ENCODE measurements around the gene DNAI1.
"Not testable (repeated sequence)": the region's sequence is repeated elsewhere in the genome, so short reads cannot be mapped to it uniquely, and the experiment has no call there.

Gene DNAI1

DNA sequence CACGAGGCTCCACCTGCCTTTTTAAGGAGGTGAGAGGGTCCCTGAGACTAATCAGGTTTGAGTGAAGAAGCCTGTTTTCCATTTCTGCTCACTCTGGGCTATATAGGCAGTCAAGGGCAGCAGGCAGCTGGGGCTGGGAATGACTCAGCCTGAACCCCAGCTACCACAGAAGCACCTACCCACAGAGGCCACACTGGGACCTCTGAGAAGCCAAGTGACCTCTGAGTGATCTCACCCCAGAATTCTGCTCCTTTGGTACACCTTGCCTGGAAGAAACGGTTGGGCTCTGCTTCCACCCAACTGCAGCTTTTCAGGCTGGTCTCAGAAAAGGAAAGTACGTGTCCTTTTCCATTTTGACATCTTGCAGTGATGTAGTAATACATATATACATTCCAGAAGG, 7.1 kb upstream of the DNAI1 start:
- no peak for DNase-seq

- DNase-seq, result no peak
Measured at GRCh38 chr9:34452568-34452967, 6.0 kb upstream of the DNAI1 start.

DNA sequence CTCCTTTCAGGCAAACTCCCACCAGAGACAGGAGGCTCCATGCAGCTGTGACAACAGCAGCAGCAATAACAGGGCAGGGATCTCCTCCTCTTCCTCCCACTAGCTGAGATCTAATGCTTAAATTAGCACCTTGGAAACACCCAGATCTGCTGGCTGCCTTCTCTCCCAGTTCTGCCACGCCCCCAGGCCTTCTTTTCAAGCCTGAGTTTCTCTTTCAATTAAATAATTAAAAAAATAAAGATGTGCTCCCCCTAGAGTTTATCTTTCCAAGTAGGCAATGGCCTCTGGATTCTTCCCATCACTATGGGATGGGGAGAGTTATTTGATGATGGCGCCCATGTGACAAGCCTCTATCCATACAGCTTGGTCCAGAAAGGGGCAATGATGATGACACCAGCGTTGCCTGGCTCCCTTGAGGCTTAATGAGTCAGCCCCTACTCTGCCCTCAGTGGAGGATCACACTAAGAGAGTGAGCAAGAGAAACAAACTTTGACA, 4.0 kb upstream of the DNAI1 start:
- peak; percentile 66 for DNase-seq

- DNase-seq, result no peak
Measured at GRCh38 chr9:34456151-34456550, 2.5 kb upstream of the DNAI1 start.

DNA sequence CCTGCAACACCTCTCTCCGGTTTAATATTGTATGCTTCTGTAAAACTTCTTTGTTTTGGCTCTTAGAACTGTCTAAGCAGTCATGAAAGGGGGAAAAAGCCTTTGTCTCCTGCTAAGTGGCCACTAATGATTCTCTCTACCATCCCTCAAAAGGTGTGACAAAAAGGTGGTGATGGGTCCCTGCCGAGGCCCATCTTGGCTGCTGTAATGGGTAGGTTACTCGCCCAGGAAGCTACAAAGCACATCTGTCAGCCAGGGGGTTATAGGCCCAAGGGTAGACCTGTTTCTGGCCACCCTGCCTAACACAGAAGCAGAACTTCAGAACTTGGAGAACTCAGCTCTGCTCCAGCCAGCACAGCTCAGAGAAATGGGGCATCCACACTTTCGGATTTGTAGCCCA, 1.9 kb upstream of the DNAI1 start:
- no peak for DNase-seq

DNA sequence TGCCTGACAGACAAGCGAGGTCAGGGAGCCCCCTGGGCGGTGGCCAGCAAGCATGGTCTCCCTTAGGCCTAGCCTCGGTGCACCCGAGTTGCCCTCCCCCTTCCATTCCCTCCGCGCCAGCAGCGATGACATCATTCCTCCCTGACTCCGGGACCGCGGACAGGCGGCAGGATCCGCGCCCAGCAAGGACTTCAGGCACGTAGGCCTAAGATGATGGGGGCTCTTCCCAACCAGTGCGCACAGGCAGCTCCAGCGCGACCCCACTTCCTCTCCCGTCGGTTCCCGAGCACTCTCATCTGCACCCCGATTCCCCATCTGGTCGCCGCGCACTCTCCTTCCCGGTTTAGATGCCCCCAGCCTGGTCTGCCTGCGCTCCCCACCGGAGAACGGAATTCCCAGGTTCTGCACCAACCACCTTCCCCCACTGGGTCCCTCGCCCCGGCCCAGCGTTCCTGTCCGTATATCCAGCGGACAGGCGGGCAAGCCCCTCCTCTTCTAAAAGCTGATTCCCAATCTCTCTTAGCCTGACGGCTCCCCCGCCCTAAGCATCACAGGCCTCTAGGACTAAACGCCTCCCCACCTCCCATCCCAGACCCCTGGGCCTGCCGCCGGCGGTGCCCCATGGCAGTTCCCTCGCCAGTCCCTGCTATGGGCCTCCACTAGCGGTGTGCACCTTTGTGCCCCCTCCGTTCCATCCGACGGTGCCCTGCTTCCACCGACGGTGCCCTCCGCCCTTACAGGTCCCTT, 1.2 kb upstream of the DNAI1 start:
- DNase-seq, result peak; percentile 67

DNA sequence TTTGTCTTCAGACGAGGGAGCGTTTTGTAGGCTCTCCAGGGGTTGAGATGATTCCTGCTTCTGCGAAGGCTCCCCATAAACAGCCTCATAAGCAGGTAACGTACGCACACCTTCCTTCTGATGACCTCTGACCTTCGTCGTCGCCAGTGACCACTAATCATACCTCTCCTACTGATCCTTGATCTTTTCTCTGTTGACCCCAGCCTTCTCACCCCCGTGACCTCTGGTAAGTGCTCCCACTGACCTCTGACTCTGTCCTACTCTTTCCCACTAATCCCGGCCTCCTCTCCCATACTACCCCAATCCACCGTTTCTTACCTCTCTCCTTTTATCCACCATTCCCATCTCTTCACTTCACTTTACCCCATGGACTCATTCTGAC, 345 bp downstream of the DNAI1 start:
- DNase-seq, result no peak

DNA sequence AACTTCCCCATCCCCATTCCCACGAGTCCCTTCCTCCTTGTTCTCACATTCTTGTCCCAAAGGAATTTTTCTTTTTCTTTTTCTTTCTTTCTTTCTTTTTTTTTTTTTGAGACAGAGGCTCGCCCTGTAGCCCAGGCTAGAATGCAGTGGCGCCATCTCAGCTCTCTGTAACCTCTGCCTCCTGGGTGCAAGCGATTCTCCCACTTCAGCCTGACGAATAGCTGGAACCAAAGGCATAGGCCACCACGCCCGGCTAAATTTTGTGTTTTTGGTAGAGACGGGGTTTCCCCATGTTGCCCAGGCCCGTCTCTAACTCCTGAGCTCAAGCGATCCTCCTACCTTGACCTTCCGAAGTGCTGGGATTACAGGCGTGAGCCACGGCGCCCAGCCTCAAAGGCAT, 751 bp downstream of the DNAI1 start:
- DNase-seq, result no peak

- DNase-seq, result no peak
Measured at GRCh38 chr9:34459941-34460340, 1.3 kb downstream of the DNAI1 start.

GRCh38 chr9:34463098-34463900, 4.7 kb downstream of the DNAI1 start:
- DNase-seq, result peak; percentile 74

DNA sequence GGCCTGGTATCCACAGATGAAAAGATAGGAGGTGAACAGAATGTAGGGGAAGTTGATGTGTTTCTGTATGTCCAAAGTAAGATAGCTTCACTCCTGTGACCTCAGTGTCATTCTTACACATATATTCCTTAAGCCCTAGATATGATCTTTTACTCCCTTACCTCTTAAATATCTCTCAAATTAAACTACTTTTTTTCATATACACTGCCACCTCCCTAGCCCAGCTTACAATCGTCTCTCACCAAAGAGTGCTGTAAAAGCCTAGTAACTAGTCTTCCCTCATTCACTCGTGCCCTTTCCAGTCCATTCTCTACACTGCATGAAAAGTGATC, 5.3 kb downstream of the DNAI1 start:
- DNase-seq, result no peak

GRCh38 chr9:34464571-34464970, 6.0 kb downstream of the DNAI1 start:
- DNase-seq, result no peak

DNA sequence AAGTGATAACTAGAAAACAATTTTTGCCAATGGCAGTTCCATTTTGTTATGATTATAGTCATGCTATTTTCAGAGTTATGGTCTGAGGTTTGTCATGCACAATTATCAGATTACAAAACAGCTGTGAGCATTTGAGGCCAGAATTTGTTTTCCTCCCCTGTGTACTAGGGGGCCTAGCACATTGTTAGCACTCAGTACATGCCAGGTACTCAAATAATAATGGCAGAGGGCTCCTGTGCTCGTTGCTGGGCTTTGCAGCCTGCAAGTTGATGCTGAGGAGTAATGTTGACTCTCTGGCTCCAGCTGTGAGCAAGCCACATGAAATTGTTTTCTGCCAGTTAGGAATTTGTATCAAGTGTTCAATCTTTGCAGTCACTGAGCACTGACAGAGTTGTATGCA, 6.9 kb downstream of the DNAI1 start:
- DNase-seq, result no peak

DNA sequence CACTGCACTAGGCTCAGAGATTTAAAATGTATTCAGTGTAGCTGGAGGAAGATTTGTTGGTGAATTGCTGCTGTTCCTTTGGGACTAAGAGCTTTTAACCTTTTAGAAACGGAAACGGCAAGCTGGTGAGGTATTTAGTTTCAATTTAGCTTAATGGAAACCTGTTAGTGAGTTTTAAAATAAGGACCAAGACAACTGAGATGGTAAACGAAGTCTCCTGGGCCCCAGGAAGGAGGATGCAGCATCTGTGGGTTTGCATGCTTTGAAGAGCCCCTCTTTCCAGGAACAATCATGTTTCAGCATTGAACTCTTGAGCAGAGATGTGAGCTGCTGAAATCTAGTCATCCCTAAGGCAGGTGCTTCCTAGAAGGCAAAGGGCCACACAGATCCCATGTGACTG, 16.5 kb downstream of the DNAI1 start:
- no peak for DNase-seq

DNA sequence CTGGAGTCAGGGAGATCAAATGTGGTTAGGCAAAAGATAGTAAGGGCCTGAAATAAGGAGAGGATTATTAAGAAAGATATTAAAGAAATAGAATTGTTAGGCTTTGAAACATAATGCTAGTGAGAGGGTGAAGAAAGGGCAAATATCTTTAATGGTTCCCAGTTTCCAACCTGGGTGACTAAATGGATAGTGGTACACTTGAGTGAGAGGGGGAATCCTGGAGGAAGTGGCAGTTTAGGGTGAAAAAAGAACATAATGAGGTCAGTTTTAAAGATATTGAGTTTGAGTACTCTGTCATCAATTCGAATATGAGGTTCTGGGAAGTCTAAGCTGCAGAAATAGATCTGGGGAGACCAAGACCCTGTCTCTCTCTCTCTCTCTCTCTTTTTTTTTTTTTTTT, 18.9 kb downstream of the DNAI1 start:
- DNase-seq, result no peak

DNA sequence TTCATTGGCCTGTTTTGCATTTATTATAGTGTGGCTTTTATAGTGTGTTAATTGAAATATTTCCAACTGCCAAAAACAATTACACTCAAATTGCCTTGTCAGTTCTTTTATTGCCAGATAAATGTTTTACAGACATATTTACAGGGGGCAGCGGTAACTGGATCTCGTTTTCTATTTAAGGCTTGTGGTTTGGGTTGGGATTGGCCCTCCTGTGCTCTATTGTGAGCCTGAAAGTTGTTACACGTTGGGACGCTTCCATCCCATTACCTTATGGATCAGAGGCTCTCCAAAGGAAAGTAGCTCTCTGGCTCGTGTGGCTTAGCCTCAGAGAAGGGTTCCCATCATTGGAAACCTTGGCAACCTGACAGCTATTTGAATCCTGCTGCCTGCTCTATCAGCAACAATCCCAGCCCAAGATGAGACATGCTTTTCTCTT, 20.8 kb downstream of the DNAI1 start:
- DNase-seq, result no peak

- peak; percentile 33 for DNase-seq
Measured at GRCh38 chr9:34481620-34482019, 23.0 kb downstream of the DNAI1 start.

DNA sequence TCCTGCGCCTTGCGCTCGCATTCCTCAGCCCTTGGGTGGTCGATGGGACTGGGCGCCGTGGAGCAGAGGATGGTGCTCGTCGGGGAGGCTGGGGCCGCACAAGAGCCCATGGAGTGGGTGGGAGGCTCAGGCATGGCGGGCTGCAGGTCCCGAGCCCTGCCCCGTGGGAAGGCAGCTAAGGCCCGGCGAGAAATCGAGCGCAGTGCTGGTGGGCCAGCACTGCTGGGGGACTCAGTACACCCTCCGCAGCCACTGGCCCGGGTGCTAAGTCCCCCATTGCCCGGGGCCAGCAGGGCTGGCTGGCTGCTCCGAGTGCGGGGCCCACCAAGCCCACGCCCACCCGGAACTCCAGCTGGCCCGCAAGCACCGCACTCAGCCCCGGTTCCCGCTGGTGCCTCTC, 24.1 kb downstream of the DNAI1 start:
- DNase-seq, result not testable (repeated sequence)

- DNase-seq, result no peak
Measured at GRCh38 chr9:34484678-34485077, 26.1 kb downstream of the DNAI1 start.

GRCh38 chr9:34485822-34486221, 27.2 kb downstream of the DNAI1 start:
- no peak for DNase-seq

- DNase-seq, result no peak
Measured at GRCh38 chr9:34486572-34486971, 28.0 kb downstream of the DNAI1 start.

DNA sequence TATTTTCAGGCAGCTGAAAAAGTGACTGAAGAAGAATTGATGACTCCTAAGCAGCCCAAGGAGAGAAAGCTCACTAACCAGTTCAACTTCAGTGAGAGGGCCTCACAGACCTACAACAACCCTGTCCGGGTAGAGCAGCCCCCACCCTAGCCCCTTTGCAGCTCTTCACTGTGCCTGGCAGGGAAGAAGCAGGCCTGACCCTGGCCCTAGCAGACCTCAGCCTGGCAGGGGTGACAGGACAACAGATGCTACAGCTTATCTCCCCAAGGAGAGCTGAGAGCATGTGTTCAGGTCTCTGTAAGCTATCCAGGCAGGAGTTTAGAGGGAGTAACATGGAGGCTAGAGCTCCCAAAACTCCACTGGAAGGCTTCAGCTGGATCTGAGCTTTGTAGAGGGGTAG, 31.8 kb downstream of the DNAI1 start:
- DNase-seq, result no peak

GRCh38 chr9:34490760-34491159, 32.2 kb downstream of the DNAI1 start:
- DNase-seq, result no peak

- no peak for DNase-seq
Measured at GRCh38 chr9:34491596-34491995, 33.0 kb downstream of the DNAI1 start.

DNA sequence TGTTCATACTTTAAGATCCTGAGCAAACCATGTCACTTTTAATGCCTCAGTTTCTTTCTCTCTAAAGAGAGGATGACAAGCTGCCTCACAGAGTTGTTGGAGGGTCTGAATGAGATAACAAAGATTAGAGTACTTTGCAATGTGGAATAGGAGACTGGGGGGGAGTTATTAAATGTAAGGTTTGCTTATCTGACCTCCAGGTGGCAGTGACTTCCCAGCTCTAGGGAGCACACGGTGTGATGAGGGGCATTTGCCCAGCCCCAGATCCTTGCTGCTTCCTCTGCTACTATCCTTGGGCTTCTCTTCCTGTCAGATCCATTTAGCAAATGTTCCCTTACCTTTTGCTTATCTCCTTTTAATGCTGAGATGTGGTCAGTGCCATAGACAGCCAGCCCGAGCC, 33.4 kb downstream of the DNAI1 start:
- DNase-seq, result no peak

Measured in activated CD8-positive, alpha-beta memory T cell treated with anti-CD3 and anti-CD28 coated beads, Interleukin-2, amount 50 U/mL, for 48 hours (primary cell).